ENCODE results near the gene RPS15A. TPM values are rescaled to one million over a fixed set of nuclear protein-coding genes. Genes with fewer than 3 reads are reported as not detected.

The RPS15A gene
- 1,107 and 1,625 TPM in 2 replicates for total RNA-seq

DNA sequence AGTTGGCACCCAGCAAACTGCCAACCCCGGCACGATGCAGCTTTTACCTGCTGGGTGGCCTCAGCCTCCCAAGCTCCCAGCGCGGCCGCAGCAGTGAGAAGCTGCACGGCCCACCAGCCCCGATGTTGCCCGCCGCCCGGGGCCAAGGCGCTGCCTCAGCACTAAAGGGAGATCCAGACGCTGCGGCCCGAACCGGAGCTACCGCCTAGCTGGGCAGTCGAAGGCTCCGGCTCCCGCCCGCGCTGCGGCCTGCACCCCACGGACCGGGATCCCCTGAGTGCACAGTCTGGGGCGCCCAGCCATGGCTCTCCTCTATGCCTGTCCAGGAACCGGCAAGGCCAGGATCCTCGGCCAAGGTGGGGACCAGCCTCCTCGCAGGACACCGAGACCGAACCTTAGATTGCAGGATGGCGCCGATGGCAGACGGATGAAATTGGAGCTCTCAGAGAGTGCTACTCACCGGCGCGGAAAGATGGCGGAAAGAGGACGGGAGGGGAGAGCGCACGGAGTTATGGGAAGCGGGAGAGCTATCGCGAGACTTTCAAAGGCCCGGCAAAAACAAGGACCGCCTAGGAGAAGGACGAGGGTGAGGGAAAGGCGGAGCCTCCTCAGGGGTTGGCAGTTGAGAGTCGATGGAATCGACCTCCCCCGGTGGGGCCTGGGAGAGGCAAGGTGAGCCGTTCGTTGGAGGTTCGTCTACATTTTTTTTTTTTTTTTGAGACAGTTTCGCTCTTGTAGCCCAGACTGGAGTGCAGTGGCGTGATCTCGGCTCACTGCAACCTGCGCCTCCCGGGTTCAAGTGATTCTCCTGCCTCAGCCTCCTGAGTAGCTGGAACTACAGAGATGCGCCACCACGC is at the start of gene RPS15A:
RPS15A (minus strand) TSS at position 485 of the 857 bp plus-strand sequence. CDS start 1,221 bp downstream, outside the sequence.
- peak; percentile 89 for DNase-seq (ENCODE audit: low read depth, low spot score)

GRCh38 chr16:18839555-18839954 is 49.4 kb upstream of the RPS15A start:
- no peak for DNase-seq (ENCODE audit: low read depth, low spot score)

- no peak for DNase-seq (ENCODE audit: low read depth, low spot score)
These were observed 46.6 kb upstream of the RPS15A start for GRCh38 chr16:18836702-18837101.

GRCh38 chr16:18834864-18835263 is 44.7 kb upstream of the RPS15A start:
- DNase-seq (ENCODE audit: low read depth, low spot score) = no peak

DNA sequence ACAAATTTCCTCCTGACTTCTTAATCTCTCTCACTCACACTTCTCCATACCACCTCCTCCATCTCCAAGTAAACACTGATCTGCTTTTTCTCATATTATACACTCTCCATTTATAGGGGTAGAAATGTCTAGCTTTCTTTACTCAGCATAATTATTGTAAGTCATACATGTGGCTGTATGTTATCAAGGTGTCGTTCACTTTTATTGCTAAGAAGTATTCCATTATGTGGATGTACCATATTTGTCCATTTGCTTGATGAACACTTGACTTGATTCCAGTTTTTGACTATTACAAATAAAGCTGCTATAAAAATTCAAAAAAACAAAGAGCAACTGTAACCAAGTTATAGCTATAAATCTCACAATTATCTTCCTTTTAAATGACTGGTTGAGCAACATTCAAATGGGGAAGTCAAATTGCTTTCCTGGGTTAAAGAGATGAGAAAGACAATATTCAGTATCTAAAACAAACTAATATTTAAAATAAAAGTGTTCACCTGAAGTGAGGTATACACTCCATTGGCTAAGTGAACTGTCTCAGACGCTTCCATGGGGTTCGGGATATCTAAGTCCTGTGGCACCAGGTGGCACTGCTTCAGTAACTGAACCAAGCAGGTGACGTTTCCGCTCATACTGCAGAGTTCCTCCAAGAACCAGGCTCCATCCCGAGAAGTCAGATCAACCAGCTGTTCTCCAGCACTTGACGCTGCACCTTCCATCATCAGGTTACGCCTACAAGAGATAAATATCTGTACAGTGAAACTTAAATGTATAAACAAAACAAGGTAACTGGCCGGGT is 43.8 kb upstream of the RPS15A start:
- DNase-seq (ENCODE audit: low read depth, low spot score) = no peak

GRCh38 chr16:18832613-18833012 is 42.5 kb upstream of the RPS15A start:
- DNase-seq (ENCODE audit: low read depth, low spot score) = no peak

GRCh38 chr16:18832006-18832405 is 41.9 kb upstream of the RPS15A start:
- DNase-seq (ENCODE audit: low read depth, low spot score) = no peak

- no peak for DNase-seq (ENCODE audit: low read depth, low spot score)
These were observed 39.1 kb upstream of the RPS15A start for GRCh38 chr16:18829251-18829650.

- no peak for DNase-seq (ENCODE audit: low read depth, low spot score)
These were observed 37.8 kb upstream of the RPS15A start for GRCh38 chr16:18827890-18828289.

GRCh38 chr16:18816286-18816685 is 26.2 kb upstream of the RPS15A start:
- no peak for DNase-seq (ENCODE audit: low read depth, low spot score)

DNA sequence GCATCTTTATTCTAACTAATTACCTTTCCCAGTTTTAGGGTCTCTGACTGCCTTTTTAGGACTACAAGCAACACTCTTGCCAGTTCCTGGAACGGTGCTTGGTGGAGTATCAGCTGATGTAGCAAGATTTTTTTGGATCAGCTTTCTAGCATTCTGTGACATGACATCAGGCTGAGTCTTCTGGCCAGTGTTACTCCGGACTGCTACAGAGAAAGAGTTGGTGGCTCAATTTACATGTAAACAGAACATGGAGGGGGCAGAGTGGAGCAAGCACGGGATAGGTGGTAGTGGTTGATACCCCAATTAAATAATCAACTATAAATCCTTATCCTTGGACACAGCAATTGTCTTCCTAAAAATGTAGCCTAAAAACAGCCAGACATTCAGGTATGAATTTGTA is 21.8 kb upstream of the RPS15A start:
- no peak for DNase-seq (ENCODE audit: low read depth, low spot score)

DNA sequence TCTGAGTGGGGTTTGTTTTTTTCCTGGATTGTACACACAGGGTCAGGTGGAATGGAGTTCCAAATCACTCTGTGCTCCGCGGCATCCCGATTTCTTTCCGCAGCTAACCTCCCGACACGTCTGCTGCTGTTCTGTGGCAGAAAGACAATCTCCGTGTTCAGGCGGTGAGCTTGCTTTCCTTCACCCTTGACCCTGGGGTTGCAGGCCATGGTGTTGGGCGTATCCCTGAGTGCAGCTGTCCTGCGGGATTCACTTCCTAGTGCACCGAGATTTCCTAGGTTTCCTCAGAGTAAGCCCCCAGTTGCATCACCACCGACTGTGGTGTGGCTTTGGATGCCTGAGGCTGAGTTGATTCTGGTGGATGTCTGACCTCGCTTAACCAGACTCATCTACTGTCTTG is 19.0 kb upstream of the RPS15A start:
- DNase-seq (ENCODE audit: low read depth, low spot score) = no peak

DNA sequence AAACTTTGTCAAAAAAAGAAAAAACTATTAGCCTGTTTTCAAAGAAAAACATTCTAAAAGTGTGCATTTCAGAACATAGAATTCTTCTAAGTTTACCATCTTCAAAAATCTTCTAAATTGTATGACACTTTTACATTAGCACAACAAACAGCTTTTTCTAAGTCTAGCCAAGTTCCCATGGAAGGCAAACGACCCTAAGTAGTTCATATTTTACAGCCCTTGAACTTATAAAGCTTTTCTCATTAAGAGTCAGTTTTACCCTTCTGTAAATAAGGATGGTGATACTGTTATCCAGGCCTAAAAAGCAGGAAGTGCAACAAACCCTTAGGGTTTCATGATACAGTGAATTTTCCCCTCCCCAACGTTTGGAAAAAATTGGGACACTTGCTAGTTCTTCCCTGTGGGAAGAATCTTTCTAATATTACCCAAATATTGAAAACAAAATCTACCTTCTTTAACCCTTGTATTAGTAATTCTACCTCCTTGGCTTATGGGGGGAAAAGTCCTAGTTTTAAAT is 15.2 kb upstream of the RPS15A start:
- no peak for DNase-seq (ENCODE audit: low read depth, low spot score)

DNA sequence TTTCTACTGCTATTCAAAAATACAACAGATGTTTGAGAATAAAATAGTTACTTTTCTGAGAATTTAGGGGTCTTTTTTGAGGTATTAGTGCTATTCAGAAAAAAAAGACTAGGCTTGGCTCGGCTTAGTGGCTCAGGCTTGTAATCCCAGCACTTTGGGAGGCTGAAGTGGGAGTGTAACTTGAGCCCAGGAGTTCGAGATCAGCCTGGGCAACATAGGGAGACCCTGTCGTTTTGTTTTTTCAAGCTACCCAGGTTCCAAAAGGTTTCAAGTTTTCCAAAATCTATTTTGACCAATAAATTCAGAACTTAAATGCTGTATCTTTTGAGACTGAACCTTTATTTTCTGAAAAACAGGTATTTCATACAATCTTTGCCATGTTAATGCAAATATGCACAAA is 14.4 kb upstream of the RPS15A start:
- no peak for DNase-seq (ENCODE audit: low read depth, low spot score)

- DNase-seq (ENCODE audit: low read depth, low spot score) = peak; percentile 64
These were observed 13.7 kb upstream of the RPS15A start for GRCh38 chr16:18803569-18804462.

DNA sequence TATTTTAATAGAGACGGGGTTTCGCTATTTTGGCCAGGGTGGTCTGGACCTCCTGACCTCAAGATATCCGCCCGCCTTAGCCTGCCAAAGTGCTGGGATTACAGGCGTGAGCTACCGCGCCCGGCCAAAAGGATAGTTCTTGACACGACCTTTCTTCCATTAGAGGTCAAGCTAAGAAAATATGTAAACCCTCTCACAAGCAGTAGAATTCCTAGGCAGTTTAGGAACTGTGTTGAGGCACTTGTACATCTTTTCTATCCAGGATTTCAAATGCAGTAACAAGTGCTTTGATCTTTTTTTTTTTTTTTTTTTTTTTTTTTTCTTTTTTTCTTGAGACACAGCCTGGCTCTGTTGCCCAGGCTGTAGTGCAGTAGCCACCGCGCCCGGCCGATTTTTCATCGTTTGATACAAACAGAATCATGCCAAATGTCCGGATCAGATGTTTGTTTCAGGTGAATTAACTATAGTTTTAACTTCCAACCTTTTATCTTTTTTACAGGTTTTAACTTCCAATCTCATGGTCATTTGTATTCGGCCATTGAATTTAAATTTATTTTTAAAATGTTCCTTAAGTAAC is 12.7 kb upstream of the RPS15A start:
- DNase-seq (ENCODE audit: low read depth, low spot score) = no peak

GRCh38 chr16:18801145-18801972 is 11.2 kb upstream of the RPS15A start, which contains the start of gene ARL6IP1:
TSS of gene ARL6IP1 (minus strand) at chr16:18801549. CDS start at chr16:18801466, 83 bp downstream.
- DNase-seq (ENCODE audit: low read depth, low spot score) = peak; percentile 98

DNA sequence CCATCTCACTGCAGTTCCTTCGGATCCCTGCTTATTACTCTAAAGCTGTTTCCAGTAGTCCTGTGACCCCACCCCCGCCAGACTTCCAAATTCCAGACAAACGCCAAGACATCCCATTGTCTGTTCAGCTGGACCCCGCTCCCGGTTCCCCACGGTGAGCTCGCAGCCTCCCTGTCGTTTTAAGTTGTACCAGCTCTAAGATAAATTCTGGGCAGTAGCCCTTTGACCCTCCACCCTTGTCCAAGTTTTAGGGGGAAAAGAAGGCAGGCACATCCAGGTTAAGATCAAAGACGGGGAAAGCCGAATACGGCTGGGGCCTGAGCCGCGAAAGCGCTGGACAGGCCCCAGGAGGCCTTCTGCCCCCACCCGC is 10.6 kb upstream of the RPS15A start:
- no peak for DNase-seq (ENCODE audit: low read depth, low spot score)

DNA sequence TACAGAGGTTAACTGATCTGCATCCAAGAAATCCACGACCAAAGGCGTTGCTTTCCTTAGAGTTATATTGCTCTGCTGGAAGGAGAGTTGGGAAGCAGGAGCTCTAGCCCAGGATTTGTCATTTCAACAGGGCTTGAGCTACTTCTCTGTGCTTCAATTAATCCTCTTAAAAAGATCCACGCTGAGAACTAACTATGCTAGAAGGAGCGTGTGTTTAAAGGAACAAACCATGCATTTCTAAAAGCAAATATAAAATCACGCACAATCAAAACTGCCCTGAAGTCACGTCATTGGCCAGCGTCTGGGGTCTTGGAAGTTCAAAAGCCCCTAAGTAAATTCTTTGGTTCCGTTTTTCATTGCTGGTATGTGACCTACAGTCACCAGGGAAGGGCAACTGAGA is 10.2 kb upstream of the RPS15A start:
- no peak for DNase-seq (ENCODE audit: low read depth, low spot score)

- DNase-seq (ENCODE audit: low read depth, low spot score) = no peak
These were observed 9.4 kb upstream of the RPS15A start for GRCh38 chr16:18799500-18799899.
